ENCODE measurements around the gene COL9A3.

The COL9A3 gene

DNA sequence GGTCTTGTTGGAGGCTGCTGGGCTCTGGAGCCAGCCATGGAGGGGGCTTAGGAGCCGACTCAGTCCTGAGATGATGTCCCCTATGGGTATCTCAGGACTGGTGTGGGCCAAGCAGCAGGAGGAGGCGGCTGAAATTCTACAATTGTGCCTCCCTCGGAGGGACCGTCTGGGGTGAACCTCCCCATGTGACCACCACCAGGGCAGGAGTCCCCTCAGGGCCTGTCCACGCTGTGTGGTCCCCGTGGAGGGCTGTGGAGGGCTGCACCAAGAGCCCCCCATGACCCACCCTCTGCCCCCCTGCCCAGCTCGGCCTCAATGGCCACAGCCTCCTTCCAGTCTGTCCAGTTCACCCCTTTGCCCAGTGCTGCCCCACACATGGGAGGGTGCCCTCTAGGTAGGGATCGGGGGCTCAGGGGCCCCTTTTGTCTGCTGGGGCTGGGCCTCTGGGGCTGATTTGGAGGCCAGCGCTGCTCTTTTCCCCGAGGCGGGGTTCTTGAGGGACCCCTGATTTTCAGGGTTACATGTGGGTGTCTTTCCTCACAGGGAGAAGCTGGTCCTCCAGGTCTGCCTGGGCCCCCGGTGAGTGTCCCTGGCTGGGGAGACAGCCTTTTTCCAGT is 1.2 kb downstream of the COL9A3 start:
- H3K4me3 ChIP-seq (ENCODE audit: low read length) = no peak overlapping the region
- TF ChIP-seq, protein P1, sequence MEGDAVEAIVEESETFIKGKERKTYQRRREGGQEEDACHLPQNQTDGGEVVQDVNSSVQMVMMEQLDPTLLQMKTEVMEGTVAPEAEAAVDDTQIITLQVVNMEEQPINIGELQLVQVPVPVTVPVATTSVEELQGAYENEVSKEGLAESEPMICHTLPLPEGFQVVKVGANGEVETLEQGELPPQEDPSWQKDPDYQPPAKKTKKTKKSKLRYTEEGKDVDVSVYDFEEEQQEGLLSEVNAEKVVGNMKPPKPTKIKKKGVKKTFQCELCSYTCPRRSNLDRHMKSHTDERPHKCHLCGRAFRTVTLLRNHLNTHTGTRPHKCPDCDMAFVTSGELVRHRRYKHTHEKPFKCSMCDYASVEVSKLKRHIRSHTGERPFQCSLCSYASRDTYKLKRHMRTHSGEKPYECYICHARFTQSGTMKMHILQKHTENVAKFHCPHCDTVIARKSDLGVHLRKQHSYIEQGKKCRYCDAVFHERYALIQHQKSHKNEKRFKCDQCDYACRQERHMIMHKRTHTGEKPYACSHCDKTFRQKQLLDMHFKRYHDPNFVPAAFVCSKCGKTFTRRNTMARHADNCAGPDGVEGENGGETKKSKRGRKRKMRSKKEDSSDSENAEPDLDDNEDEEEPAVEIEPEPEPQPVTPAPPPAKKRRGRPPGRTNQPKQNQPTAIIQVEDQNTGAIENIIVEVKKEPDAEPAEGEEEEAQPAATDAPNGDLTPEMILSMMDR (IDR thresholded peaks at IDR 0.05; ENCODE audit: insufficient read depth, low read depth, low read length, missing control alignments) = no peak
- DNase-seq (ENCODE audit: low read depth) = no peak

DNA sequence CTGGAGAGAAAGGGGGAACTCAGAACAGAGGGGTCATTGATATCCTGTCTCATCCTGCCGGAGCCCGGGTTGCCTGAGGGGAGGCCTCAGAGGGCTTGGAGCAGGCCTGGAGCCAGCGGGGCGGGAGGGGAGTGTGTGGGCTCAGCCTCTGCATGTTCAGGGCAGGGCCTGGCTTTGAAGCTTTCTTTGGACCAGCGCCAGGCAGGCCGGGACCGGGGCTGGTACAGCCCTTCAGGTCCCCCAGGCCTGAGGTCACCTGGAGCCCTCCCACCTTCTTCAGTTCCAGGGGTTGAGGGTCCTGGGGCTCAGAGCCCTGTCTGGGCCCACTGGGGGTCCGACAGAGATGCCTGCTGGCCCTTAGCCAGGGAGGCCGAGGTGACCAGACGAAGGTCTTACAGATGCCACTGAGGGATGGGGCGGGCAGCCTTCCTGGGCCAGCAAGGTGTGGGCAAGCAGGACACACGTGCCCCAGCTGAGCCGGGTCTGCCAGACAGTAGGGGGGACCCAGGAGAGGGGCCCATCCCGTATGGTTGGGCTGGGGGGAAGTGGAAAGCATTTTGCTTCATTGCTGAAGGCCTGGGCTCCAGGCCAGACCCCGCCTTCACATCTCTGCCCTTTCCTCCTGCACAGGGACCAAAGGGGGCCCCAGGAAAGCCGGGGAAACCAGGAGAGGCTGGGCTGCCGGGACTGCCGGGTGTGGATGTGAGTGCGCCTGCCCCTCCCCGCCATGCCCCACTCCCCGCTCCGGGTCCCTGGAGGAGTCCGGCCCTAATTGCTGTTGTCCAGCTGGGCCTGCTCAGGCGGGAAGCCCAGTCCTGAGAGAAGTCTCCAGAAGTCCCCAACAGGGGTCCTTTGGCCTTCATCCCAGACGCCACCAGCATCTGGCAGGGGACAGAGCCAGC is 2.0 kb downstream of the COL9A3 start:
- TF ChIP-seq, protein P1 (IDR thresholded peaks at IDR 0.05; ENCODE audit: insufficient read depth, low read depth, low read length, missing control alignments) = no peak
- H3K4me3 ChIP-seq (ENCODE audit: low read length) = no peak overlapping the region
- DNase-seq (ENCODE audit: low read depth) = peak; percentile 39

DNA sequence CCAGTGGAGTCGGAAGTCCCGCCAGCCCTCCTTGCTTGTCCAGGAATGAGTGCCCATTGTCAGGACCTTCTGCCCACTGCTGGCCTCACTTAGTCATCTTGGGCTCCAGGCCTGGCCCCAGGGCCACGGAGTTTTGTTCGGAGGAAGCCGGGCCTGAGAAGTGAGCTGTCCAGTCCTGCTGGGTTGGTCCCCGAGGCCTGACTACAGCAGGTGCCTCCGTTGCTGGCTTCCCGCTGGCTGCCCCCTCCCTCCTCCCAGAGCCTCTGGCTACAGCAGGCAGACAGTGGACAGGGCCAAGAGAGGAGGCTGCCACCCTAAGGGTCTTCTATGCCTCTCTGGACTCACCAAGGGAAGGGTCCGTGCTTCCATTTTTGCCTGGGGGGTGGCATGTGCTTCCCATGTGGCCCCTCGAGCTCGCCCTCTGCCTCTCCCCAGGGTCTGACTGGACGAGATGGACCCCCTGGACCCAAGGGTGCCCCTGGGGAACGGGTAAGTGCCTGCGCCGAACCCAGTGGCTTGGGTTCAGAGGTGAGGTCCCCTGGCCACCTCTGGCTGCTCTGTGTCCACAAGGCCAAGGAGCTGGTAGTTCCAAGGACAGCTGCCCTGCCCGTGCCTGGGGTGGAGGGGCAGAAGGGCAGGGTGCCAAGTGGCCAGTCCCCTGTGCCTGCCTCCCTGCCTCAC is 2.8 kb downstream of the COL9A3 start:
- TF ChIP-seq, protein P1 (IDR thresholded peaks at IDR 0.05; ENCODE audit: insufficient read depth, low read depth, low read length, missing control alignments) = no peak
- no peak overlapping the region for H3K4me3 ChIP-seq (ENCODE audit: low read length)
- DNase-seq (ENCODE audit: low read depth) = no peak

DNA sequence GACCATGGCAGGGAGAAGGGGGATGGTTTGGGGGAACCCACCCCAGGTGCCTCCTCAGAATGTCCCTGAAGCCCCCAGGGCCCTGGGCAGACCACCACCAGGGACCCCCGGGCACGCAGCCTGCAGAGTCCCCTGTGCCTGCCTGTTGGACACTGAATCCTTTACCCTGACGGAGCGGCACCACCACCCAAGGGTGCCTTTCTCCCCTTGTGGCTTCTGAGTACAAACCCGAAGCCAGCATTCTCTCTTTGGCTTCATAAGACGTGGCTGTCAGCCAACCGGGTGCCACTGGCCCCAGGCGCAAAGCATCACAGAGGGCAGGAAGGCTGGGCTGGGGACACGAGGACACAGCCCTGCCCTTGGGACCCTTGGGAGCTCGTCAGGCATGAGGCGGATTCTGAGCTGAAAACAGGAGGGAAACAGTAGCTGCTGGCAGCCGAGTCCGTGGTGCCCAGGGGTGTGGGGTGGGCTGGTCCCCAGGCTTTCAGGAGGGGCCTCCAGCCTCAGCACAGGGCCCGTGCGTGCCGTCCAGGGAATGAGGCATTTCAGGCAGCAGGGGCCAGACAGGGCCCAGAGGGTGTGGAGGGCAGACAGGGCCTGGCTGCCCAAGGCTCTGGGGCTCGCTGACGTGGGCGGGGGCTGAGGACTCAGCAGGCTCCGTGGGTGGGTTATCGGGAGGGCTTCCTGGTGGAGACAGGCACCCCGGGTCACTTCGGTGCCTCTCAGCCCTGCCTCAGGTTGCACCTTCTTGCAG is 3.5 kb downstream of the COL9A3 start:
- no peak overlapping the region for H3K4me3 ChIP-seq (ENCODE audit: low read length)
- no peak for DNase-seq (ENCODE audit: low read depth)
- TF ChIP-seq, protein P1 (IDR thresholded peaks at IDR 0.05; ENCODE audit: insufficient read depth, low read depth, low read length, missing control alignments) = no peak

DNA sequence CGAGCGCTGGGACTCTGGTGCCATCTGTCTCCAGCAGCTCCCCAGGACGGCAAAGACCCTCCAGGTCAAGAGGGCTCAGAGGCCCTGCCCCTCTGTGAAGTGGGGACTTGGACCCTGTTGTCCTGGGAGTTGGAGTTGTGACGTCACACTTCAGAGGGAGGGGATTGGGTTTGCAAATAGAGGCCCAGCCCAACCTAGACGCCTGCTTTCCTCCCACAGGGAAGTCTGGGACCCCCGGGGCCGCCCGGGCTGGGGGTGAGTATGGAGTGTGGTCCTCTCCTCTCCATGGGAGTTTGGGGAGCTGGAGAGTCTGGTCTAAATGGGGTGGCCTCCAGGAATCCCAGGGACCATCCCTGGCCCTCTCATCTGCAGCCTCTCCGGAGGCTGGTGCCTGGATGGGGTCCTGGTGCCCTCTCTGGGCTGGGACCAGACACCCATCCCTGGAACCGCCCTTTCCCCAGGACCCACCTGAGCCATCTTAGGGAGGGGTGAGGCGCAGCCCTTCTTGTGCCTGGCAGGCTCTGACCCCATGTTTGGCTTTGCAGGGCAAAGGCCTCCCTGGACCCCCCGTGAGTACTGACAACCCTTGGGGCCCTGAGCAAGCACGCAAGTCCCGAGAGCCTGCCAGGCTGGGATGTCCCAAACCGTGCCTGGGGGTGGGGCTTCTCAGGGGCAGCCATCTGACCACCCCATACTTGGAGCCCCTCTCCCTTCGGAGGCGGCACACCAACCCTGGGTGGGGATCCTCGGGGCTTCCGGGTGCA is 4.3 kb downstream of the COL9A3 start:
- TF ChIP-seq, protein P1 (IDR thresholded peaks at IDR 0.05; ENCODE audit: insufficient read depth, low read depth, low read length, missing control alignments) = no peak
- no peak overlapping the region for H3K4me3 ChIP-seq (ENCODE audit: low read length)
- DNase-seq (ENCODE audit: low read depth) = no peak

DNA sequence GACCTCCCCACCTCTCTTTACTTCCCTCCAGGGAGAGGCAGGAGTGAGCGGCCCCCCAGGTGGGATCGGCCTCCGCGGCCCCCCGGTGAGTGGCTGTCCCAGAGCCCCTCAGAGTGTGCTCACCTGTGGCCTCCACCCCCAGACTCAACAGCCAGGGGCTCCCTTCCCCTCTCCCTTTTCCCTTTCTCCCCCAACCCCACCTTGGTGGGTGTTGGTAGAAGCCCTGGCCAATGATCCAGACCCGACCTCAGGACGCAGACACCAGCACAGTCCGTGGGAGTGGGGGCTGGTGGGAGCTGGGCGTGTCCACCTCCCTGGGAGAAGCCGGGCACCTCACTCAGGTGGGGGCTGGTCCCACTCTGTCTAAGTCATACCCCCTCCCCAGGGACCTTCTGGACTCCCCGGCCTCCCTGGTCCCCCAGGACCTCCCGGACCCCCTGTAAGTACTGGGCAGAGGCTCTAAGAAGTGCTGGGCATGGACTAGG is 4.9 kb downstream of the COL9A3 start:
- H3K4me3 ChIP-seq (ENCODE audit: low read length) = no peak overlapping the region
- TF ChIP-seq, protein P1 (IDR thresholded peaks at IDR 0.05; ENCODE audit: insufficient read depth, low read depth, low read length, missing control alignments) = no peak
- DNase-seq (ENCODE audit: low read depth) = no peak
